ENCODE results near the gene ETV3.

ETV3 gene

GRCh38 chr1:157141212-157141855 is 3.1 kb upstream of the ETV3 start:
- no peaks in the 10 kb centered on the region for H3K27me3 ChIP-seq (ENCODE audit: control insufficient read depth in 2 of 2, insufficient read depth in 2 of 2, low read length in 2 of 2)
- no peak overlapping the region for H3K9ac ChIP-seq (ENCODE audit: low read depth in 1 of 2, low read length in 2 of 2)
- peaks cover 10 to 22% of the 10 kb centered on the region in 2 donors for H3K4me1 ChIP-seq (ENCODE audit: control insufficient read depth in 2 of 2, insufficient read depth in 2 of 2, low read length in 2 of 2)
- H3K4me3 ChIP-seq (ENCODE audit: low read length in 2 of 2): no peak overlapping the region
- H3K27ac ChIP-seq (ENCODE audit: low read depth in 2 of 2, low read length in 2 of 2): no peak overlapping the region
- no peaks in the 10 kb centered on the region for H3K36me3 ChIP-seq (ENCODE audit: control insufficient read depth in 2 of 2, insufficient read depth in 2 of 2, low read length in 2 of 2)
- no peaks in the 10 kb centered on the region for H3K9me3 ChIP-seq (ENCODE audit: control insufficient read depth in 2 of 2, low read length in 2 of 2)

GRCh38 chr1:157140063-157140588 is 1.9 kb upstream of the ETV3 start:
- no peak overlapping the region for H3K9ac ChIP-seq (ENCODE audit: low read depth in 1 of 2, low read length in 2 of 2)

GRCh38 chr1:157139052-157139715 is 989 bp upstream of the ETV3 start:
- Histone ChIP-seq H3K9me3 (ENCODE audit: control insufficient read depth in 2 of 2, low read length in 2 of 2) (no peaks in the 10 kb centered on the region), H3K4me3 (ENCODE audit: low read length in 2 of 2) (peak overlapping the region; percentile 95 to 96), H3K27me3 (ENCODE audit: control insufficient read depth in 2 of 2, insufficient read depth in 2 of 2, low read length in 2 of 2) (no peaks in the 10 kb centered on the region), H3K27ac (ENCODE audit: low read depth in 2 of 2, low read length in 2 of 2) (peak overlapping the region; percentile 96), H3K9ac (ENCODE audit: low read depth in 1 of 2, low read length in 2 of 2) (peak overlapping the region; percentile 86 to 96), H3K36me3 (ENCODE audit: control insufficient read depth in 2 of 2, insufficient read depth in 2 of 2, low read length in 2 of 2) (peaks cover 18% of the 10 kb centered on the region in 2 donors), H3K4me1 (ENCODE audit: control insufficient read depth in 2 of 2, insufficient read depth in 2 of 2, low read length in 2 of 2) (peaks cover 15 to 30% of the 10 kb centered on the region in 2 donors)

More at GRCh38 chr1:157140063-157140588, 1.9 kb upstream of the ETV3 start:
- Histone ChIP-seq H3K9me3 (ENCODE audit: control insufficient read depth in 2 of 2, low read length in 2 of 2) (no peaks in the 10 kb centered on the region), H3K36me3 (ENCODE audit: control insufficient read depth in 2 of 2, insufficient read depth in 2 of 2, low read length in 2 of 2) (peaks cover 9% of the 10 kb centered on the region in 2 donors), H3K27ac (ENCODE audit: low read depth in 2 of 2, low read length in 2 of 2) (no peak overlapping the region), H3K4me1 (ENCODE audit: control insufficient read depth in 2 of 2, insufficient read depth in 2 of 2, low read length in 2 of 2) (peaks cover 15 to 30% of the 10 kb centered on the region in 2 donors), H3K4me3 (ENCODE audit: low read length in 2 of 2) (no peak overlapping the region), H3K27me3 (ENCODE audit: control insufficient read depth in 2 of 2, insufficient read depth in 2 of 2, low read length in 2 of 2) (no peaks in the 10 kb centered on the region)

- H3K27me3 ChIP-seq (ENCODE audit: control insufficient read depth in 2 of 2, insufficient read depth in 2 of 2, low read length in 2 of 2): no peaks in the 10 kb centered on the region
- peak overlapping the region; percentile 94 to 96 for H3K9ac ChIP-seq (ENCODE audit: low read depth in 1 of 2, low read length in 2 of 2)
- peaks cover 15 to 30% of the 10 kb centered on the region in 2 donors for H3K4me1 ChIP-seq (ENCODE audit: control insufficient read depth in 2 of 2, insufficient read depth in 2 of 2, low read length in 2 of 2)
- H3K4me3 ChIP-seq (ENCODE audit: low read length in 2 of 2): peak overlapping the region; percentile 95 to 96
- peak overlapping the region; percentile 96 for H3K27ac ChIP-seq (ENCODE audit: low read depth in 2 of 2, low read length in 2 of 2)
- peaks cover 33 to 34% of the 10 kb centered on the region in 2 donors for H3K36me3 ChIP-seq (ENCODE audit: control insufficient read depth in 2 of 2, insufficient read depth in 2 of 2, low read length in 2 of 2)
- H3K9me3 ChIP-seq (ENCODE audit: control insufficient read depth in 2 of 2, low read length in 2 of 2): no peaks in the 10 kb centered on the region
Observed at GRCh38 chr1:157137408-157138219, 581 bp downstream of the ETV3 start.

GRCh38 chr1:157137046-157137407 is 1.2 kb downstream of the ETV3 start:
- no peaks in the 10 kb centered on the region for H3K27me3 ChIP-seq (ENCODE audit: control insufficient read depth in 2 of 2, insufficient read depth in 2 of 2, low read length in 2 of 2)
- H3K27ac ChIP-seq (ENCODE audit: low read depth in 2 of 2, low read length in 2 of 2): peak overlapping the region; percentile 96
- no peaks in the 10 kb centered on the region for H3K9me3 ChIP-seq (ENCODE audit: control insufficient read depth in 2 of 2, low read length in 2 of 2)
- H3K4me1 ChIP-seq (ENCODE audit: control insufficient read depth in 2 of 2, insufficient read depth in 2 of 2, low read length in 2 of 2): peaks cover 15 to 30% of the 10 kb centered on the region in 2 donors
- peak overlapping the region; percentile 94 to 96 for H3K9ac ChIP-seq (ENCODE audit: low read depth in 1 of 2, low read length in 2 of 2)
- peaks cover 39% of the 10 kb centered on the region in 2 donors for H3K36me3 ChIP-seq (ENCODE audit: control insufficient read depth in 2 of 2, insufficient read depth in 2 of 2, low read length in 2 of 2)
- peak overlapping the region; percentile 95 to 96 for H3K4me3 ChIP-seq (ENCODE audit: low read length in 2 of 2)

GRCh38 chr1:157136133-157136532 is 2.1 kb downstream of the ETV3 start:
- Histone ChIP-seq H3K27me3 (ENCODE audit: control insufficient read depth in 2 of 2, insufficient read depth in 2 of 2, low read length in 2 of 2) (no peaks in the 10 kb centered on the region), H3K36me3 (ENCODE audit: control insufficient read depth in 2 of 2, insufficient read depth in 2 of 2, low read length in 2 of 2) (peaks cover 46 to 48% of the 10 kb centered on the region in 2 donors), H3K4me1 (ENCODE audit: control insufficient read depth in 2 of 2, insufficient read depth in 2 of 2, low read length in 2 of 2) (peaks cover 15 to 30% of the 10 kb centered on the region in 2 donors), H3K9me3 (ENCODE audit: control insufficient read depth in 2 of 2, low read length in 2 of 2) (no peaks in the 10 kb centered on the region), H3K9ac (ENCODE audit: low read depth in 1 of 2, low read length in 2 of 2) (no peak overlapping the region), H3K4me3 (ENCODE audit: low read length in 2 of 2) (peak overlapping the region in 1 of 2 donors; percentile 26), H3K27ac (ENCODE audit: low read depth in 2 of 2, low read length in 2 of 2) (no peak overlapping the region)

GRCh38 chr1:157135646-157136045 is 2.5 kb downstream of the ETV3 start:
- Histone ChIP-seq H3K9ac (ENCODE audit: low read depth in 1 of 2, low read length in 2 of 2) (no peak overlapping the region), H3K9me3 (ENCODE audit: control insufficient read depth in 2 of 2, low read length in 2 of 2) (no peaks in the 10 kb centered on the region), H3K4me1 (ENCODE audit: control insufficient read depth in 2 of 2, insufficient read depth in 2 of 2, low read length in 2 of 2) (peaks cover 15 to 30% of the 10 kb centered on the region in 2 donors), H3K27ac (ENCODE audit: low read depth in 2 of 2, low read length in 2 of 2) (no peak overlapping the region), H3K4me3 (ENCODE audit: low read length in 2 of 2) (no peak overlapping the region), H3K36me3 (ENCODE audit: control insufficient read depth in 2 of 2, insufficient read depth in 2 of 2, low read length in 2 of 2) (peaks cover 47 to 52% of the 10 kb centered on the region in 2 donors), H3K27me3 (ENCODE audit: control insufficient read depth in 2 of 2, insufficient read depth in 2 of 2, low read length in 2 of 2) (no peaks in the 10 kb centered on the region)

- H3K4me1 ChIP-seq (ENCODE audit: control insufficient read depth in 2 of 2, insufficient read depth in 2 of 2, low read length in 2 of 2): peaks cover 15 to 30% of the 10 kb centered on the region in 2 donors
- no peak overlapping the region for H3K27ac ChIP-seq (ENCODE audit: low read depth in 2 of 2, low read length in 2 of 2)
- no peaks in the 10 kb centered on the region for H3K9me3 ChIP-seq (ENCODE audit: control insufficient read depth in 2 of 2, low read length in 2 of 2)
- no peak overlapping the region for H3K4me3 ChIP-seq (ENCODE audit: low read length in 2 of 2)
- no peaks in the 10 kb centered on the region for H3K27me3 ChIP-seq (ENCODE audit: control insufficient read depth in 2 of 2, insufficient read depth in 2 of 2, low read length in 2 of 2)
- peaks cover 53 to 58% of the 10 kb centered on the region in 2 donors for H3K36me3 ChIP-seq (ENCODE audit: control insufficient read depth in 2 of 2, insufficient read depth in 2 of 2, low read length in 2 of 2)
- H3K9ac ChIP-seq (ENCODE audit: low read depth in 1 of 2, low read length in 2 of 2): no peak overlapping the region
Observed at GRCh38 chr1:157135070-157135469, 3.1 kb downstream of the ETV3 start.

GRCh38 chr1:157134442-157134841 is 3.8 kb downstream of the ETV3 start:
- H3K9me3 ChIP-seq (ENCODE audit: control insufficient read depth in 2 of 2, low read length in 2 of 2): no peaks in the 10 kb centered on the region
- H3K9ac ChIP-seq (ENCODE audit: low read depth in 1 of 2, low read length in 2 of 2): no peak overlapping the region
- no peak overlapping the region for H3K27ac ChIP-seq (ENCODE audit: low read depth in 2 of 2, low read length in 2 of 2)
- peaks cover 53 to 62% of the 10 kb centered on the region in 2 donors for H3K36me3 ChIP-seq (ENCODE audit: control insufficient read depth in 2 of 2, insufficient read depth in 2 of 2, low read length in 2 of 2)
- no peaks in the 10 kb centered on the region for H3K27me3 ChIP-seq (ENCODE audit: control insufficient read depth in 2 of 2, insufficient read depth in 2 of 2, low read length in 2 of 2)
- no peak overlapping the region for H3K4me3 ChIP-seq (ENCODE audit: low read length in 2 of 2)
- peaks cover 15 to 30% of the 10 kb centered on the region in 2 donors for H3K4me1 ChIP-seq (ENCODE audit: control insufficient read depth in 2 of 2, insufficient read depth in 2 of 2, low read length in 2 of 2)

Data from mucosa of rectum (tissue), 2 donors.